Vagina (tissue), 2 donors: ENCODE measurements around the gene KIAA0232. TPM values are rescaled to one million over a fixed set of nuclear protein-coding genes. Genes with fewer than 3 reads are reported as not detected.

ENCODE experiments used
- DNase-seq, 2 donors: peaks; one replicate each; pipeline ENCODE4 v3.0.0-alpha.2; 2017; ENCODE audit errors: extremely low spot score in 2 of 2
- H3K27ac ChIP-seq: fragments of 200-600 bp; sonication (generic); one replicate; pipeline ENCODE4 v1.5.1; 2019
- H3K27me3 ChIP-seq: fragments of 200-600 bp; sonication (generic); one replicate; pipeline ENCODE4 v1.5.1; 2019
- H3K36me3 ChIP-seq, 2 donors: fragments of 200-600 bp; sonication (generic); one replicate each; pipeline ENCODE4 v1.5.1; 2017 to 2019
- H3K4me1 ChIP-seq: fragments of 200-600 bp; sonication (generic); one replicate; pipeline ENCODE4 v1.5.1; 2019
- H3K4me3 ChIP-seq, 2 donors: fragments of 200-600 bp; sonication (generic); 1 replicate in 1 of 2; 2 replicates in 1 of 2; pipeline ENCODE4 v1.5.1; 2016 to 2019
- H3K9me3 ChIP-seq: fragments of 200-600 bp; sonication (generic); one replicate; pipeline ENCODE4 v1.5.1; 2019
- CTCF ChIP-seq, 3 experiments: fragments of 450-650 bp in 2 of 3; fragments of 200-600 bp in 1 of 3; sonication (generic) in 1 of 3; IDR thresholded peaks; one replicate each; pipeline ENCODE4 v1.5.1; 2017 to 2019; ENCODE audit warnings: antibody characterized with exemption in 3 of 3, mild to moderate bottlenecking in 2 of 3, moderate library complexity in 2 of 3
- POLR2A ChIP-seq, 2 donors: fragments of 450-650 bp; IDR thresholded peaks; one replicate each; pipeline ENCODE4 v1.6.1; 2017; ENCODE audit warnings: antibody characterized with exemption in 2 of 2, mild to moderate bottlenecking in 2 of 2, moderate library complexity in 2 of 2
- POLR2AphosphoS5 ChIP-seq, 2 donors: sonication (generic); formaldehyde crosslinking; IDR thresholded peaks; one replicate each; pipeline ENCODE4 v1.9.0; 2017; ENCODE audit warnings: antibody characterized with exemption in 2 of 2, mild to moderate bottlenecking in 2 of 2, low read depth in 1 of 2; ENCODE audit not compliant: insufficient read depth in 1 of 2
- intact Hi-C: fragments of 100-400 bp; cut with DNase I; formaldehyde crosslinking; loops from one replicate; pipeline ENCODE4 v1.15.1; 2023
- total RNA-seq: library from RNA; depleted of rRNA; stranded (reverse); fragments of >200 nt; gene quantifications from one replicate; pipeline ENCODE4 v1.2.3, GENCODE V29; 2016

Gene KIAA0232
- total RNA-seq, 1 donor from 2014 or later: 29.0 TPM

- H3K27ac ChIP-seq: no peak overlapping the region
- H3K9me3 ChIP-seq: no peaks in the 10 kb centered on the region
- no peak for DNase-seq
- no peak overlapping the region for H3K4me3 ChIP-seq
- no peak for TF ChIP-seq POLR2A (IDR thresholded peaks at IDR 0.05)
- no peak for TF ChIP-seq POLR2AphosphoS5 (IDR thresholded peaks at IDR 0.05; ENCODE audit: insufficient read depth in 1 of 2, low read depth in 1 of 2)
- TF ChIP-seq CTCF (IDR thresholded peaks at IDR 0.05): no peak
- peaks cover 0 to 6% of the 10 kb centered on the region in 2 donors for H3K36me3 ChIP-seq
- intact Hi-C loops: no loop called here
- no peaks in the 10 kb centered on the region for H3K27me3 ChIP-seq
- peaks cover 14% of the 10 kb centered on the region for H3K4me1 ChIP-seq
Observed at GRCh38 chr4:6824071-6824470, 41.5 kb downstream of the KIAA0232 start.

GRCh38 chr4:6824772-6825402 is 42.4 kb downstream of the KIAA0232 start:
- H3K36me3 ChIP-seq: peaks cover 0 to 6% of the 10 kb centered on the region in 2 donors
- no peak for DNase-seq

DNA sequence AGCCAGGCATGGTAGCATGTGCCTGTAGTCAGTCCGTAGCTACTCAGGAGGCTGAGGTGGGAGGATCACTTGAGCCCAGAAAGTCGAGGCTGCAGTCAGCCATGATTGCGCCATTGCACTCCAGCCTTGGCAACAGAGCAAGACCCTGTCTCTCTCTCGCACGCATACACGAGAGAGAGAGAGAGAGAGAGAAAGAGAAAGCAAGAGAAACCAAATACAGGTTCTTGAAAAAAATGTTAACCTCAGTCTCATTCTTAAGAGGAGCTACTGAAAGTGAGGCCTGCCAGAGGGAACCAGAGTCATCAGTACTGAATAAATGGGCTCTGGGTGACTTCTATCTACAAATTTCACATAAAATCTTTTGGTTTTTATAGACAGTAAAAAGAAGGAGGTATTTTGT is 42.9 kb downstream of the KIAA0232 start:
- DNase-seq: no peak
- intact Hi-C loops: no loop called here
- Histone ChIP-seq H3K36me3 (peaks cover 0 to 6% of the 10 kb centered on the region in 2 donors), H3K27ac (no peak overlapping the region), H3K27me3 (no peaks in the 10 kb centered on the region), H3K4me1 (peaks cover 16% of the 10 kb centered on the region), H3K9me3 (no peaks in the 10 kb centered on the region), H3K4me3 (no peak overlapping the region)
- no peak for TF ChIP-seq POLR2AphosphoS5 (IDR thresholded peaks at IDR 0.05; ENCODE audit: insufficient read depth in 1 of 2, low read depth in 1 of 2)

More at GRCh38 chr4:6824772-6825402, 42.4 kb downstream of the KIAA0232 start:
- Histone ChIP-seq H3K27ac (no peak overlapping the region), H3K9me3 (no peaks in the 10 kb centered on the region), H3K4me3 (no peak overlapping the region), H3K4me1 (peaks cover 16% of the 10 kb centered on the region), H3K27me3 (no peaks in the 10 kb centered on the region)
- intact Hi-C loops: no loop called here
- no peak for TF ChIP-seq CTCF (IDR thresholded peaks at IDR 0.05)
- no peak for TF ChIP-seq POLR2AphosphoS5 (IDR thresholded peaks at IDR 0.05; ENCODE audit: insufficient read depth in 1 of 2, low read depth in 1 of 2)
- TF ChIP-seq POLR2A (IDR thresholded peaks at IDR 0.05): no peak

GRCh38 chr4:6826781-6827508 is 44.4 kb downstream of the KIAA0232 start:
- Histone ChIP-seq H3K27ac (no peak overlapping the region), H3K36me3 (peaks cover 0 to 11% of the 10 kb centered on the region in 2 donors)

DNA sequence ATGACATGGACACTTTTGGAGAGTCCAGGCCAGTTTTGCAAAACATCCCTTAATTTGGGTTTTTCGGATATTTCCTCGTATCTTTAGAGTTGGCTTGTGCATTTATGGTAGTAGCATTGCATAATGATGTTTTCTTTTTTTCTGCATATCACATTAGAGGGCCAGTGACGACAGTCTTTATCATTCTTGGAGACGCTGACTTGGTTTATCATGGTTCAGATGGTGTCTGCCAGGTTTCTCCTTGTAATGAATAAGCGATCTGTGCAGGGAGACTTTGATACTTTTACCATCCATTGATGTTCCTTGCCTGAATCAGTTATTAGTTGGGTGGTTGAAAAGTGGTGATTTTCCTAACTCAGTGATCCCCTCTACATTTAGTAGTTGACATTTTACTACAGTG is 46.6 kb downstream of the KIAA0232 start:
- H3K36me3 ChIP-seq: peaks cover 0 to 22% of the 10 kb centered on the region in 2 donors

More at GRCh38 chr4:6826781-6827508, 44.4 kb downstream of the KIAA0232 start:
- intact Hi-C loops: no loop called here
- no peak for DNase-seq
- Histone ChIP-seq H3K4me3 (no peak overlapping the region), H3K4me1 (peaks cover 16% of the 10 kb centered on the region), H3K27me3 (no peaks in the 10 kb centered on the region), H3K9me3 (no peaks in the 10 kb centered on the region)
- TF ChIP-seq CTCF (IDR thresholded peaks at IDR 0.05) (no peak), POLR2A (IDR thresholded peaks at IDR 0.05) (no peak), POLR2AphosphoS5 (IDR thresholded peaks at IDR 0.05; ENCODE audit: insufficient read depth in 1 of 2, low read depth in 1 of 2) (no peak)

More for the DNA sequence above, 46.6 kb downstream of the KIAA0232 start:
- Histone ChIP-seq H3K27ac (no peak overlapping the region), H3K4me1 (peaks cover 15% of the 10 kb centered on the region), H3K9me3 (no peaks in the 10 kb centered on the region), H3K4me3 (no peak overlapping the region), H3K27me3 (no peaks in the 10 kb centered on the region)
- no peak for TF ChIP-seq POLR2AphosphoS5 (IDR thresholded peaks at IDR 0.05; ENCODE audit: insufficient read depth in 1 of 2, low read depth in 1 of 2)
- TF ChIP-seq CTCF (IDR thresholded peaks at IDR 0.05): no peak
- TF ChIP-seq POLR2A (IDR thresholded peaks at IDR 0.05): no peak
- DNase-seq: no peak
- intact Hi-C loops: no loop called here
